ENCODE measurements around the gene ANKRD65.
"Not testable (repeated sequence)": the region's sequence is repeated elsewhere in the genome, so short reads cannot be mapped to it uniquely, and the experiment has no call there.

DNA sequence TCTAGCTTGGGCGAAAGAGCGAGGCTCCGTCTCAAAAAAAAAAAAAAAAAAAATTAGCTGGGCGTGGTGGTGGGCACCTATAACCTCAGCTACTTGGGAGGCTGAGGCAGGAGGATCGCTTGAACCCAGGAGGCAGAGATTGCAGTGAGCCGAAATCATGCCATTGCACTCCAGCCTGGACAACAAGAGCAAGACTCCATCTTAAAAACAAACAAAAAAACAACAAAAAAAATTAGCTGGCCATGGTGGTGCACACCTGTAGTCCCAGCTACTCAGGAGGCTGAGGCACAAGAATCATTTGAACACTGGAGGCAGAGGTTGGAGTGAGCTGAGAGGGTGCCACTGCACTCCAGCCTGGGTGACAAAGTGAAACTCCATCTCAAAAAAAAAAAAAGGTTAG, 7.9 kb upstream of the ANKRD65 start:
- TF ChIP-seq EZH2 (IDR thresholded peaks at IDR 0.05; ENCODE audit: low read length); CTCF (optimal IDR thresholded peaks at IDR 0.05 in 1 of 3, IDR thresholded peaks at IDR 0.05 in 1 of 3, conservative IDR thresholded peaks at IDR 0.05 in 1 of 3; ENCODE audit: extremely low read depth in 1 of 3, insufficient read depth in 2 of 3, low read length in 3 of 3): not testable (repeated sequence)
